Smooth muscle cell (in vitro differentiated cells): ENCODE results near the gene KCNH5. TPM values are rescaled to one million over a fixed set of nuclear protein-coding genes. Genes with fewer than 3 reads are reported as not detected.

Experiments
- DNase-seq: peaks from one replicate; lab custom pipeline; 2025; ENCODE audit not compliant: unreplicated experiment; lab: John Stamatoyannopoulos, UW
- H2AFZ ChIP-seq: fragments of 200-600 bp; sonication (generic); 2 replicates; pipeline ENCODE4 v1.6.0; 2016; ENCODE audit warnings: antibody characterized with exemption, low read depth, mild to moderate bottlenecking
- H3F3A ChIP-seq: fragments of 200-600 bp; sonication (generic); 2 replicates; pipeline ENCODE4 v1.6.0; 2017; ENCODE audit warnings: antibody characterized with exemption, low read depth
- H3K27ac ChIP-seq: fragments of 200-600 bp; sonication (generic); 2 replicates; pipeline ENCODE4 v1.5.1; 2016; ENCODE audit warnings: low read depth, mild to moderate bottlenecking
- H3K27me3 ChIP-seq: fragments of 200-600 bp; sonication (generic); 2 replicates; pipeline ENCODE4 v1.6.1; 2016; ENCODE audit warnings: low read depth, mild to moderate bottlenecking
- H3K36me3 ChIP-seq: fragments of 200-600 bp; sonication (generic); 2 replicates; pipeline ENCODE4 v1.5.1; 2016; ENCODE audit warnings: low read depth
- H3K4me1 ChIP-seq: fragments of 200-600 bp; sonication (generic); 2 replicates; pipeline ENCODE4 v1.5.1; 2016; ENCODE audit warnings: low read depth
- H3K4me2 ChIP-seq: fragments of 200-600 bp; sonication (generic); 2 replicates; pipeline ENCODE4 v1.6.0; 2016; ENCODE audit warnings: mild to moderate bottlenecking
- H3K4me3 ChIP-seq: fragments of 200-600 bp; sonication (generic); 2 replicates; pipeline ENCODE4 v1.5.1; 2016; ENCODE audit warnings: mild to moderate bottlenecking
- H3K79me2 ChIP-seq: fragments of 200-600 bp; sonication (generic); 2 replicates; pipeline ENCODE4 v1.6.0; 2016; ENCODE audit warnings: low read depth, mild to moderate bottlenecking
- H3K9ac ChIP-seq: fragments of 200-600 bp; sonication (generic); 2 replicates; pipeline ENCODE4 v1.6.0; 2016; ENCODE audit warnings: low read depth
- H3K9me3 ChIP-seq: fragments of 200-600 bp; sonication (generic); replicated peaks from 2 replicates; pipeline ENCODE4 v1.5.1; 2016; ENCODE audit warnings: low read depth
- H4K20me1 ChIP-seq: fragments of 200-600 bp; sonication (generic); 2 replicates; pipeline ENCODE4 v1.6.0; 2016; ENCODE audit warnings: low read depth
- CTCF ChIP-seq: fragments of 200-600 bp; sonication (generic); IDR thresholded peaks from 2 replicates; pipeline ENCODE4 v1.5.1; 2017; ENCODE audit warnings: borderline replicate concordance, mild to moderate bottlenecking, antibody characterized with exemption; ENCODE audit not compliant: insufficient read depth, poor library complexity, severe bottlenecking
- WGBS: methylation state at CpG from one replicate; pipeline ENCODE4 v1.1.7; 2016; ENCODE audit warnings: low lambda C conversion rate; 5-methylcytosine and 5-hydroxymethylcytosine counted together
- polyA plus RNA-seq: library from polyadenylated mRNA; unstranded; fragments of >200 nt; fragmentation: Nextera tagmentation; extraction: Ambion mirVana; gene quantifications from 2 replicates; pipeline ENCODE4 v1.2.1, GENCODE V29; 2016
- total RNA-seq: library from RNA; depleted of rRNA; stranded (reverse); fragments of >200 nt; gene quantifications from 2 replicates; pipeline ENCODE4 v1.2.3, GENCODE V29; 2014

Gene KCNH5
- total and polyA plus RNA-seq, 2 experiments from 2014 or later: 0.03 to 0.54 TPM

GRCh38 chr14:62894736-62895135 is 150.5 kb downstream of the KCNH5 start:
- Histone ChIP-seq H4K20me1 (no peaks in the 10 kb centered on the region), H3K79me2 (no peaks in the 10 kb centered on the region), H3K4me3 (no peak overlapping the region), H3F3A (no peaks in the 10 kb centered on the region), H2AFZ (no peak overlapping the region), H3K4me2 (no peak overlapping the region), H3K4me1 (peaks cover 6% of the 10 kb centered on the region), H3K36me3 (no peaks in the 10 kb centered on the region), H3K27me3 (no peaks in the 10 kb centered on the region), H3K9ac (no peak overlapping the region), H3K27ac (no peak overlapping the region), H3K9me3 (no peaks in the 10 kb centered on the region)
- 97% methylated on average over 1 of the region's 1 CpG for WGBS
- TF ChIP-seq CTCF: no peak
- DNase-seq: no peak

- no peaks in the 10 kb centered on the region for H3K36me3 ChIP-seq
- H3K4me1 ChIP-seq: no peaks in the 10 kb centered on the region
- no peaks in the 10 kb centered on the region for H3K27me3 ChIP-seq
- H3K27ac ChIP-seq: no peak overlapping the region
- WGBS: 86% methylated on average over 4 of the region's 4 CpGs
- H2AFZ ChIP-seq: no peak overlapping the region
- H3K4me2 ChIP-seq: no peak overlapping the region
- no peaks in the 10 kb centered on the region for H3F3A ChIP-seq
- no peaks in the 10 kb centered on the region for H4K20me1 ChIP-seq
- no peaks in the 10 kb centered on the region for H3K9me3 ChIP-seq
- no peaks in the 10 kb centered on the region for H3K79me2 ChIP-seq
- no peak overlapping the region for H3K4me3 ChIP-seq
- no peak overlapping the region for H3K9ac ChIP-seq
- TF ChIP-seq CTCF: no peak
- no peak for DNase-seq
These were observed 155.9 kb downstream of the KCNH5 start for GRCh38 chr14:62889364-62889763.

- TF ChIP-seq CTCF: no peak
- Histone ChIP-seq H3K27ac (no peak overlapping the region), H3K9ac (no peak overlapping the region), H3K36me3 (no peaks in the 10 kb centered on the region), H3K27me3 (no peaks in the 10 kb centered on the region), H3K4me1 (no peaks in the 10 kb centered on the region), H3K4me2 (no peak overlapping the region), H3K9me3 (no peaks in the 10 kb centered on the region), H2AFZ (no peak overlapping the region), H3K79me2 (no peaks in the 10 kb centered on the region), H3K4me3 (no peak overlapping the region), H4K20me1 (no peaks in the 10 kb centered on the region), H3F3A (no peaks in the 10 kb centered on the region)
- WGBS: 95% methylated on average over 1 of the region's 1 CpG
- no peak for DNase-seq
These were observed 158.8 kb downstream of the KCNH5 start for GRCh38 chr14:62886461-62886860.

- H3K36me3 ChIP-seq: no peaks in the 10 kb centered on the region
- no peaks in the 10 kb centered on the region for H3K27me3 ChIP-seq
- no peak overlapping the region for H3K9ac ChIP-seq
- no peaks in the 10 kb centered on the region for H3K9me3 ChIP-seq
- H3K4me3 ChIP-seq: no peak overlapping the region
- WGBS: 81% methylated on average over 2 of the region's 2 CpGs
- no peaks in the 10 kb centered on the region for H3K79me2 ChIP-seq
- H4K20me1 ChIP-seq: no peaks in the 10 kb centered on the region
- no peak for DNase-seq
- no peak overlapping the region for H2AFZ ChIP-seq
- no peaks in the 10 kb centered on the region for H3F3A ChIP-seq
- H3K27ac ChIP-seq: no peak overlapping the region
- no peak overlapping the region for H3K4me2 ChIP-seq
- no peak for TF ChIP-seq CTCF
- H3K4me1 ChIP-seq: no peaks in the 10 kb centered on the region
These were observed 159.8 kb downstream of the KCNH5 start for GRCh38 chr14:62885451-62885850.
